Measurements from ENCODE around the gene NACA.
A peak's percentile ranks its signal among the peaks of the same experiment; 100 is the strongest.

Gene NACA

GRCh38 chr12:56679883-56680575 is 45.1 kb downstream of the NACA start (continued):
- 0 out of 2 replicates have a peak, but pooled peaks have one; percentile 8 for TF ChIP-seq PRDM10 (tag by site-specific recombination; IDR thresholded peaks at IDR 0.05)
- TF ChIP-seq ZNF514 (tag by site-specific recombination; IDR thresholded peaks at IDR 0.05), result no peak

GRCh38 chr12:56678852-56679251 is 46.2 kb downstream of the NACA start:
- peaks cover 8% of the 10 kb centered on the region for H3K4me1 ChIP-seq (ENCODE audit: control insufficient read depth, insufficient read depth, low read length)
- H3K36me3 ChIP-seq (ENCODE audit: control insufficient read depth in 2 of 2, insufficient read depth in 1 of 2, low read length in 2 of 2), result peaks cover 32 to 45% of the 10 kb centered on the region in 2 experiments; a peak in 2 of 3 replicates
- no peaks in the 10 kb centered on the region for H3K9me3 ChIP-seq (ENCODE audit: control insufficient read depth, insufficient read depth, low read depth, low read length)
- no peak for TF ChIP-seq MYNN (tag by site-specific recombination; IDR thresholded peaks at IDR 0.05; ENCODE audit: borderline replicate concordance)
- no peak for TF ChIP-seq ZSCAN23 (tag by site-specific recombination; IDR thresholded peaks at IDR 0.05)
- no peak for TF ChIP-seq ZBTB20 (tag by site-specific recombination; IDR thresholded peaks at IDR 0.05)
- TF ChIP-seq ZFP37 (tag by site-specific recombination; IDR thresholded peaks at IDR 0.05), result peak; percentile 53; the same call in 1 of the 2 replicates
- peak; percentile 64; the same call in 1 of the 2 replicates for TF ChIP-seq REST (tag by site-specific recombination; IDR thresholded peaks at IDR 0.05)
- no peak for TF ChIP-seq ZNF146 (tag by site-specific recombination; IDR thresholded peaks at IDR 0.05)
- TF ChIP-seq ZNF121 (tag by site-specific recombination; IDR thresholded peaks at IDR 0.05), result peak; percentile 99
- TF ChIP-seq ZNF580 (tag by site-specific recombination; IDR thresholded peaks at IDR 0.05), result 0 out of 2 replicates have a peak, but pooled peaks have one; percentile 14
- no peak for TF ChIP-seq ZSCAN16 (tag by site-specific recombination; IDR thresholded peaks at IDR 0.05)
- no peak for TF ChIP-seq WT1 (tag by site-specific recombination; IDR thresholded peaks at IDR 0.05)
- no peak for TF ChIP-seq YY1 (tag by site-specific recombination; IDR thresholded peaks at IDR 0.05)
- TF ChIP-seq ZFP3 (tag by site-specific recombination; IDR thresholded peaks at IDR 0.05; ENCODE audit: low read depth), result no peak
- no peak overlapping the region for H3K27ac ChIP-seq (ENCODE audit: extremely low read depth, low read depth, low read length)
- CTCF ChIA-PET, result interaction anchor here (0.8 to 1.2 kb wide), 3 partner anchors 42 to 322 kb away, joined by 3 to 4 read pairs (median 3); no protein-coding TSS in a partner anchor
- POLR2A ChIA-PET, result interaction anchor here (2.2 kb wide), 1 partner anchor 9 kb away, joined by 14 read pairs; the partner anchor contains the start of gene PTGES3
- no peak overlapping the region for H3K4me3 ChIP-seq (ENCODE audit: low read depth, low read length)

GRCh38 chr12:56677680-56678079 is 47.4 kb downstream of the NACA start:
- ChIA-PET CTCF (interaction anchor here (0.5 to 0.8 kb wide), 3 partner anchors 44 to 324 kb away, joined by 3 to 6 read pairs (median 3); no protein-coding TSS in a partner anchor), POLR2A (interaction anchor here (0.6 to 2.2 kb wide), 4 partner anchors 11 to 32 kb away, joined by 4 to 14 read pairs (median 4); partner anchors contain the start of gene PTGES3)
- no peak overlapping the region for H3K27ac ChIP-seq (ENCODE audit: extremely low read depth, low read depth, low read length)
- no peaks in the 10 kb centered on the region for H3K9me3 ChIP-seq (ENCODE audit: control insufficient read depth, insufficient read depth, low read depth, low read length)
- no peak overlapping the region for H3K4me3 ChIP-seq (ENCODE audit: low read depth, low read length)
- H3K4me1 ChIP-seq (ENCODE audit: control insufficient read depth, insufficient read depth, low read length), result peaks cover 8% of the 10 kb centered on the region
- peaks cover 34 to 49% of the 10 kb centered on the region in 2 experiments; a peak in 2 of 3 replicates for H3K36me3 ChIP-seq (ENCODE audit: control insufficient read depth in 2 of 2, insufficient read depth in 1 of 2, low read length in 2 of 2)
- TF ChIP-seq MZF1 (tag by site-specific recombination; IDR thresholded peaks at IDR 0.05; ENCODE audit: borderline replicate concordance) (no peak), ZNF37A (tag by site-specific recombination; IDR thresholded peaks at IDR 0.05) (no peak), ZNF629 (tag by site-specific recombination; IDR thresholded peaks at IDR 0.05) (no peak), ZNF2 (tag by site-specific recombination; IDR thresholded peaks at IDR 0.05) (no peak), ZNF514 (tag by site-specific recombination; IDR thresholded peaks at IDR 0.05) (no peak), PATZ1 (tag by site-specific recombination; IDR thresholded peaks at IDR 0.05) (no peak), ZNF416 (tag by site-specific recombination; IDR thresholded peaks at IDR 0.05) (no peak), PRDM6 (tag by site-specific recombination; IDR thresholded peaks at IDR 0.05) (peak; percentile 58; the same call in 1 of the 2 replicates)

Measured in HEK293 (cell line).